B cell (primary cell): ENCODE data around the gene PKM.

Source experiments
- EZH2 ChIP-seq: IDR thresholded peaks from 2 replicates; pipeline ENCODE4 v1.6.1; 2012; ENCODE audit warnings: borderline replicate concordance, low read depth, mild to moderate bottlenecking, moderate library complexity, low read length; ENCODE audit not compliant: insufficient read depth, poor library complexity, severe bottlenecking
- TF ChIP-seq, protein P1 (sequence below): fragments of 200-600 bp; IDR thresholded peaks from one replicate; pipeline ENCODE4 v1.8.0; 2022; ENCODE audit warnings: antibody characterized with exemption, mild to moderate bottlenecking

DNA sequence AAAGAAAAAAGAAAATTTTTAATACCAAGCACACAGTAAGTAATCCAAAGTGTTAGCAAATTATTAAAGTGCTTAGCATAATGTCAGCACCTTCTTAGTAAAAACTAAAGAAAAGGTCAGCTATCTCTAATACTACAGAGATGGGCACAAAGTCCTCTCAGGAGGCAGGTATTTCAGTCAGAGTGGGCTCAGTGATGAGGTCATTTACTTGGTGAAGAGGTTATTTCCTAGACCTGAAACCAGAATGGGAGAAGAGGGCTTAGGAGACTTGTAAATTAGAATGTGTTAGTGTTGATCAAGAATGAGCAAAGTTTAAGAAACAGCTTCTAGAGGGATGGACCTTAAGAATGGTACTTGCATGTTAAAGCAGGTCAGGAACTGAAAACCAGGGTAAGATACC lies 8.7 kb upstream of the PKM start:
- TF ChIP-seq, protein P1, sequence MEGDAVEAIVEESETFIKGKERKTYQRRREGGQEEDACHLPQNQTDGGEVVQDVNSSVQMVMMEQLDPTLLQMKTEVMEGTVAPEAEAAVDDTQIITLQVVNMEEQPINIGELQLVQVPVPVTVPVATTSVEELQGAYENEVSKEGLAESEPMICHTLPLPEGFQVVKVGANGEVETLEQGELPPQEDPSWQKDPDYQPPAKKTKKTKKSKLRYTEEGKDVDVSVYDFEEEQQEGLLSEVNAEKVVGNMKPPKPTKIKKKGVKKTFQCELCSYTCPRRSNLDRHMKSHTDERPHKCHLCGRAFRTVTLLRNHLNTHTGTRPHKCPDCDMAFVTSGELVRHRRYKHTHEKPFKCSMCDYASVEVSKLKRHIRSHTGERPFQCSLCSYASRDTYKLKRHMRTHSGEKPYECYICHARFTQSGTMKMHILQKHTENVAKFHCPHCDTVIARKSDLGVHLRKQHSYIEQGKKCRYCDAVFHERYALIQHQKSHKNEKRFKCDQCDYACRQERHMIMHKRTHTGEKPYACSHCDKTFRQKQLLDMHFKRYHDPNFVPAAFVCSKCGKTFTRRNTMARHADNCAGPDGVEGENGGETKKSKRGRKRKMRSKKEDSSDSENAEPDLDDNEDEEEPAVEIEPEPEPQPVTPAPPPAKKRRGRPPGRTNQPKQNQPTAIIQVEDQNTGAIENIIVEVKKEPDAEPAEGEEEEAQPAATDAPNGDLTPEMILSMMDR = no peak
- no peak for TF ChIP-seq EZH2
